K562 (cell line): ENCODE data around the gene TXNRD1. TPM values are rescaled to one million over a fixed set of nuclear protein-coding genes. Genes with fewer than 3 reads are reported as not detected.

Experiments used
- ATAC-seq: fragments of 200-7000 bp; cut with Tn5 transposase; 3 replicates; pipeline ENCODE4 v1.9.1; 2020; ENCODE audit warnings: moderate library complexity
- BruUV-seq: library from RNA; stranded (reverse); fragments of 400-500 nt; replicated peaks from 2 replicates; lab custom pipeline; 2021; lab: Mats Ljungman, UMichigan
- CTCF ChIA-PET: fragments of 300-600 bp; formaldehyde crosslinking; extraction: SDS; loops from one replicate; lab custom pipeline; 2021; ENCODE audit warnings: low intra/inter-chr PET ratio; lab: Yijun Ruan, JAX
- POLR2A ChIA-PET: fragments of 300-600, 350-650 bp; sonication (Branson Sonifier 250); formaldehyde crosslinking; extraction: SDS; loops from one replicate; lab custom pipeline; 2021; ENCODE audit warnings: antibody characterized with exemption, inconsistent platforms; lab: Yijun Ruan, JAX
- DNase-seq, 4 experiments: peaks; one replicate each; pipeline versions ENCODE4 v3.0.0 to v3.0.0-alpha.2; 2011 to 2018; ENCODE audit warnings: low spot score in 3 of 4, mixed read lengths in 3 of 4; ENCODE audit errors: extremely low read depth in 1 of 4
- FAIRE-seq: peaks from 2 replicates; lab custom pipeline; 2011; peaks lifted over from hg19 to GRCh38; lab: Jason Lieb, UNC
- H2AFZ ChIP-seq: 2 replicates; pipeline ENCODE4 v1.6.0; 2011; ENCODE audit warnings: low read depth, low read length, control low read depth, inconsistent platforms
- H3K27ac ChIP-seq: fragments of 200-600 bp; 3 replicates; pipeline ENCODE4 v1.8.0; 2011; ENCODE audit warnings: low read depth, mild to moderate bottlenecking, control low read depth, inconsistent platforms, low read length, moderate library complexity, mixed read lengths; ENCODE audit errors: extremely low read depth
- H3K27me3 ChIP-seq, 2 experiments: fragments of 300-600 bp in 1 of 2; 2 replicates in 1 of 2; 3 replicates in 1 of 2; pipeline versions ENCODE4 v1.6.0 to v1.8.0; 2011; ENCODE audit warnings: inconsistent platforms in 2 of 2, low read length in 2 of 2, mild to moderate bottlenecking in 1 of 2, mixed read lengths in 1 of 2, moderate library complexity in 1 of 2; ENCODE audit not compliant: control insufficient read depth in 2 of 2, insufficient read depth in 2 of 2
- H3K36me3 ChIP-seq: fragments of 300-600 bp; 3 replicates; pipeline ENCODE4 v1.8.0; 2011; ENCODE audit warnings: mild to moderate bottlenecking, low read length, inconsistent platforms; ENCODE audit not compliant: control insufficient read depth, insufficient read depth
- H3K4me1 ChIP-seq, 2 experiments: fragments of 200-600 bp in 1 of 2; replicated peaks in 1 of 2; 2 replicates in 1 of 2; 3 replicates in 1 of 2; pipeline versions ENCODE4 v1.5.1 to v1.8.0; 2011; ENCODE audit warnings: inconsistent platforms in 2 of 2, low read length in 2 of 2, mild to moderate bottlenecking in 1 of 2, mixed read lengths in 1 of 2, moderate library complexity in 1 of 2; ENCODE audit not compliant: control insufficient read depth in 2 of 2, insufficient read depth in 2 of 2
- H3K4me2 ChIP-seq: 2 replicates; pipeline ENCODE4 v1.6.1; 2011; ENCODE audit warnings: low read length, control low read depth, inconsistent platforms, mixed read lengths; ENCODE audit not compliant: insufficient read depth
- H3K4me3 ChIP-seq: fragments of 200-600 bp; sonication (generic), shearing (Covaris generic); 2 replicates; pipeline ENCODE4 v1.5.1; 2016; ENCODE audit warnings: control low read depth, inconsistent platforms
- H3K79me2 ChIP-seq: fragments of 200-600 bp; 3 replicates; pipeline ENCODE4 v1.8.0; 2011; ENCODE audit warnings: low read length, inconsistent platforms; ENCODE audit not compliant: control insufficient read depth, insufficient read depth
- H3K9ac ChIP-seq, 2 experiments: 2 replicates each; pipeline versions ENCODE4 v1.6.0 to v1.6.1; 2011; ENCODE audit warnings: low read depth in 2 of 2, low read length in 2 of 2, control low read depth in 1 of 2, inconsistent platforms in 1 of 2, mild to moderate bottlenecking in 1 of 2, mixed read lengths in 1 of 2; ENCODE audit not compliant: insufficient read depth in 1 of 2
- H3K9me1 ChIP-seq: one replicate; pipeline ENCODE4 v1.6.0; 2011; ENCODE audit warnings: inconsistent platforms, mild to moderate bottlenecking, low read length, moderate library complexity; ENCODE audit not compliant: control insufficient read depth, insufficient read depth
- H3K9me3 ChIP-seq: replicated peaks from 2 replicates; pipeline ENCODE4 v1.5.1; 2011; ENCODE audit warnings: low read depth, low read length, inconsistent platforms; ENCODE audit not compliant: control insufficient read depth, insufficient read depth
- H4K20me1 ChIP-seq: replicated peaks from 2 replicates; pipeline ENCODE4 v1.6.1; 2011; ENCODE audit warnings: low read length, inconsistent platforms, mixed read lengths; ENCODE audit not compliant: control insufficient read depth, insufficient read depth
- ASH1L ChIP-seq: fragments of 450-650 bp; IDR thresholded peaks from 2 replicates; pipeline ENCODE4 v1.6.1; 2018; ENCODE audit warnings: borderline replicate concordance, mild to moderate bottlenecking, low read depth; ENCODE audit not compliant: partially characterized antibody
- TCFL5 ChIP-seq: fragments of 250-450 bp; sonication (Bioruptor Pico); conservative IDR thresholded peaks from 2 replicates; pipeline ENCODE4 v1.6.1; 2021; ENCODE audit warnings: mild to moderate bottlenecking, moderate library complexity, matching md5 sums
- WGBS: fragments of 100-300 bp; shearing (Covaris generic); methylation state at CpG from one replicate; pipeline ENCODE4 v1.1.6; 2016; ENCODE audit warnings: low coverage, mixed read lengths; ENCODE audit not compliant: insufficient coverage; ENCODE audit errors: missing lambda C conversion rate; 5-methylcytosine and 5-hydroxymethylcytosine counted together
- in situ Hi-C: fragments of 300-500 bp; cut with MboI; formaldehyde crosslinking; loops from 4 replicates; pipeline ENCODE4 v1.15.0; 2018; ENCODE audit warnings: inconsistent platforms, mixed read lengths
- intact Hi-C: fragments of 100-400 bp; cut with micrococcal nuclease; formaldehyde crosslinking; loops from 2 replicates; pipeline ENCODE4 v1.14.2; 2022
- polyA plus RNA-seq, 8 experiments: library from polyadenylated mRNA; depleted of rRNA in 4 of 8; stranded (reverse) in 5 of 8; unstranded in 3 of 8; fragments of >200 nt; fragmentation: Nextera tagmentation in 2 of 8; fragmentation: Illumina TruSeq in 1 of 8; extraction: Ambion mirVana in 2 of 8; extraction: Trizol in 1 of 8; gene quantifications; 2 replicates each; pipeline versions ENCODE4 v1.2.1 to v1.2.3, GENCODE V29; 2011 to 2014; ENCODE audit warnings: inconsistent platforms in 1 of 8, missing spikeins in 1 of 8
- total RNA-seq, 7 experiments: library from RNA; depleted of rRNA in 6 of 7; stranded (reverse); fragments of >200 nt in 6 of 7; fragmentation: Illumina TruSeq in 2 of 7; extraction: Trizol in 2 of 7; gene quantifications; 2 replicates each; pipeline versions ENCODE4 v1.2.1 to v1.2.3, GENCODE V29; 2011 to 2021; ENCODE audit warnings: low replicate concordance in 1 of 7
- TF ChIP-seq, protein P1 (sequence below), 2 experiments: IDR thresholded peaks; 2 replicates each; pipeline ENCODE4 v1.6.1; 2012; ENCODE audit warnings: improper control_type of control experiment in 2 of 2, low read depth in 2 of 2, low read length in 2 of 2, borderline replicate concordance in 1 of 2

TXNRD1 gene
- total and polyA plus RNA-seq, 9 of the 15 experiments (the other 6 are each of a cell fraction or from before 2014, with no cell fraction given) = 107 to 189 (median 146) TPM

GRCh38 chr12:104242546-104243206 lies 27.1 kb downstream of the TXNRD1 start:
- ATAC-seq (no peak), FAIRE-seq (no peak), DNase-seq (no peak)
- Histone ChIP-seq H3K9me1 (no peaks in the 10 kb centered on the region), H4K20me1 (no peaks in the 10 kb centered on the region), H3K4me2 (no peak overlapping the region), H3K9ac (no peak overlapping the region), H3K27ac (no peak overlapping the region), H2AFZ (no peak overlapping the region), H3K9me3 (no peaks in the 10 kb centered on the region), H3K4me1 (no peaks in the 10 kb centered on the region), H3K79me2 (no peaks in the 10 kb centered on the region), H3K4me3 (no peak overlapping the region), H3K36me3 (no peaks in the 10 kb centered on the region), H3K27me3 (no peaks in the 10 kb centered on the region)
- CTCF ChIA-PET = no interaction called here
- POLR2A ChIA-PET = interaction anchor here (0.6 to 3.9 kb wide), 3 partner anchors 46 to 1851 kb away, joined by 3 to 28 read pairs (median 4); no protein-coding TSS in a partner anchor
- in situ Hi-C loops = no loop called here
- 28% methylated on average over 3 of the region's 3 CpGs for WGBS
- intact Hi-C loops = no loop called here
- BruUV-seq = no TSS peak
- TF ChIP-seq, protein P1, sequence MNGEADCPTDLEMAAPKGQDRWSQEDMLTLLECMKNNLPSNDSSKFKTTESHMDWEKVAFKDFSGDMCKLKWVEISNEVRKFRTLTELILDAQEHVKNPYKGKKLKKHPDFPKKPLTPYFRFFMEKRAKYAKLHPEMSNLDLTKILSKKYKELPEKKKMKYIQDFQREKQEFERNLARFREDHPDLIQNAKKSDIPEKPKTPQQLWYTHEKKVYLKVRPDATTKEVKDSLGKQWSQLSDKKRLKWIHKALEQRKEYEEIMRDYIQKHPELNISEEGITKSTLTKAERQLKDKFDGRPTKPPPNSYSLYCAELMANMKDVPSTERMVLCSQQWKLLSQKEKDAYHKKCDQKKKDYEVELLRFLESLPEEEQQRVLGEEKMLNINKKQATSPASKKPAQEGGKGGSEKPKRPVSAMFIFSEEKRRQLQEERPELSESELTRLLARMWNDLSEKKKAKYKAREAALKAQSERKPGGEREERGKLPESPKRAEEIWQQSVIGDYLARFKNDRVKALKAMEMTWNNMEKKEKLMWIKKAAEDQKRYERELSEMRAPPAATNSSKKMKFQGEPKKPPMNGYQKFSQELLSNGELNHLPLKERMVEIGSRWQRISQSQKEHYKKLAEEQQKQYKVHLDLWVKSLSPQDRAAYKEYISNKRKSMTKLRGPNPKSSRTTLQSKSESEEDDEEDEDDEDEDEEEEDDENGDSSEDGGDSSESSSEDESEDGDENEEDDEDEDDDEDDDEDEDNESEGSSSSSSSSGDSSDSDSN (IDR thresholded peaks at IDR 0.05; ENCODE audit: borderline replicate concordance in 1 of 2, low read depth in 2 of 2, low read length in 2 of 2) = no peak
- TF ChIP-seq ASH1L (no peak), TCFL5 (CRISPR knock-in tag) (no peak)
